ENCODE data around the gene SMIM26.

DNA sequence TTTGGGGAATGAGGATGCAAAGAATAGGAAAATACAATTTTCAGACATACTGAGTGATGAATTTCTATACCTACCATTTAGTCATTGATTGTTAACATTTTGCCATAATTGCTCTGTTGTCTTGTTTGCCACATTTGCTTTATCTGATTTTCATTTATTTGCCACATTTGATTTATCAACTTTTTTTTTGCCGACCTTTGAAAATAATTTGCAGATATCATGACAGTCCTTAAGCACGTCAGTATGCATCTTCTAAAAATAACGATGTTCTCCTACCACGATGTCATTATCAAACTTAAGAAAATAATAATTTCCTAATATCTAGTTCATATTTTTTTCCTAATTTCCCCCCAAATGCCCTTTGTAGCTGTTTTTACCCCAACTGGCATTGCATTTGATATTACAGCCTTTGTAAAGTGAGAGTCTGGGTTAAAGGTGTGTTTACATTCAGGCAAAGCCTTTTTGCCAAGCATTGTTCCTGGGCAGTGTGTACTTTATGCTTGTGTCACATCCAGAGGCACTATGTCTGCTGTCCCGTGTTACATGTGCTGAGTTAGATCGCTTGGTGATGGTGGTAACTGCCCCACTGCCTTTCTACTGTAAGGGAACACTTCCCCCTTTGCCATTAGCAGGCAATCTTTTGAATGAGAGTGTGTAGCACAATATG lies 33.1 kb upstream of the SMIM26 start:
- TF ChIP-seq, protein P1, sequence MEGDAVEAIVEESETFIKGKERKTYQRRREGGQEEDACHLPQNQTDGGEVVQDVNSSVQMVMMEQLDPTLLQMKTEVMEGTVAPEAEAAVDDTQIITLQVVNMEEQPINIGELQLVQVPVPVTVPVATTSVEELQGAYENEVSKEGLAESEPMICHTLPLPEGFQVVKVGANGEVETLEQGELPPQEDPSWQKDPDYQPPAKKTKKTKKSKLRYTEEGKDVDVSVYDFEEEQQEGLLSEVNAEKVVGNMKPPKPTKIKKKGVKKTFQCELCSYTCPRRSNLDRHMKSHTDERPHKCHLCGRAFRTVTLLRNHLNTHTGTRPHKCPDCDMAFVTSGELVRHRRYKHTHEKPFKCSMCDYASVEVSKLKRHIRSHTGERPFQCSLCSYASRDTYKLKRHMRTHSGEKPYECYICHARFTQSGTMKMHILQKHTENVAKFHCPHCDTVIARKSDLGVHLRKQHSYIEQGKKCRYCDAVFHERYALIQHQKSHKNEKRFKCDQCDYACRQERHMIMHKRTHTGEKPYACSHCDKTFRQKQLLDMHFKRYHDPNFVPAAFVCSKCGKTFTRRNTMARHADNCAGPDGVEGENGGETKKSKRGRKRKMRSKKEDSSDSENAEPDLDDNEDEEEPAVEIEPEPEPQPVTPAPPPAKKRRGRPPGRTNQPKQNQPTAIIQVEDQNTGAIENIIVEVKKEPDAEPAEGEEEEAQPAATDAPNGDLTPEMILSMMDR (IDR thresholded peaks at IDR 0.05; ENCODE audit: control extremely low read depth in 1 of 3, insufficient read depth in 1 of 3, low read depth in 1 of 3, low read length in 3 of 3) = no peak
- TF ChIP-seq EP300 (IDR thresholded peaks at IDR 0.05; ENCODE audit: borderline replicate concordance in 1 of 2, low read depth in 2 of 2, low read length in 2 of 2) = no peak
- no peak for TF ChIP-seq EZH2 (IDR thresholded peaks at IDR 0.05; ENCODE audit: low read depth, low read length, severe bottlenecking)
- TF ChIP-seq HDAC2 (IDR thresholded peaks at IDR 0.05; ENCODE audit: borderline replicate concordance in 1 of 2, low read depth in 2 of 2, low read length in 2 of 2) = no peak

Measured in H1 (cell line).